PC-3 (cell line): Measurements from ENCODE around the gene METTL26. TPM values are rescaled to one million over a fixed set of nuclear protein-coding genes. Genes with fewer than 3 reads are reported as not detected.

Source experiments
- ATAC-seq: fragments of 200-7000 bp; cut with Tn5 transposase; 2 replicates; pipeline ENCODE4 v1.9.1; 2020; ENCODE audit warnings: mild to moderate bottlenecking, moderate library complexity
- BruUV-seq: library from RNA; stranded (reverse); fragments of 400-500 nt; replicated peaks from 2 replicates; lab custom pipeline; 2021; lab: Mats Ljungman, UMichigan
- CTCF ChIA-PET: fragments of 300-600 bp; sonication (Branson Sonifier 250); formaldehyde crosslinking; loops from one replicate; lab custom pipeline; 2022; ENCODE audit warnings: antibody characterized with exemption; lab: Charles Lee
- POLR2A ChIA-PET: fragments of 300-600 bp; sonication (Branson Sonifier 250); formaldehyde crosslinking; loops from one replicate; lab custom pipeline; 2022; ENCODE audit warnings: antibody characterized with exemption; ENCODE audit not compliant: unreplicated experiment; lab: Charles Lee
- DNase-seq: peaks from one replicate; pipeline ENCODE4 v3.0.0-alpha.2; 2015
- H2AFZ ChIP-seq: fragments of 300-600 bp; sonication (generic); 2 replicates; pipeline ENCODE4 v1.6.0; 2016; ENCODE audit warnings: antibody characterized with exemption, low read length
- H3F3A ChIP-seq: fragments of 300-600 bp; sonication (generic); one replicate; pipeline ENCODE4 v1.6.0; 2017; ENCODE audit warnings: antibody characterized with exemption, low read length, control low read depth, mild to moderate bottlenecking; ENCODE audit not compliant: unreplicated experiment
- H3K27ac ChIP-seq: fragments of 300-600 bp; sonication (generic); 2 replicates; pipeline ENCODE4 v1.5.1; 2016; ENCODE audit warnings: mild to moderate bottlenecking, low read length
- H3K27me3 ChIP-seq: fragments of 300-600 bp; sonication (generic); 2 replicates; pipeline ENCODE4 v1.6.1; 2016; ENCODE audit warnings: low read length, mixed read lengths
- H3K36me3 ChIP-seq: fragments of 300-600 bp; sonication (generic); 2 replicates; pipeline ENCODE4 v1.6.1; 2016; ENCODE audit warnings: low read depth, mixed run types, low read length, mixed read lengths
- H3K4me1 ChIP-seq: fragments of 300-600 bp; sonication (generic); 2 replicates; pipeline ENCODE4 v1.5.1; 2016; ENCODE audit warnings: low read length; ENCODE audit not compliant: insufficient read depth
- H3K4me2 ChIP-seq: fragments of 300-600 bp; sonication (generic); 2 replicates; pipeline ENCODE4 v1.6.0; 2016; ENCODE audit warnings: low read length
- H3K4me3 ChIP-seq: fragments of 300-600 bp; sonication (generic); 2 replicates; pipeline ENCODE4 v1.5.1; 2016; ENCODE audit warnings: mild to moderate bottlenecking, low read length, mixed read lengths
- H3K79me2 ChIP-seq: fragments of 300-600 bp; sonication (generic); 2 replicates; pipeline ENCODE4 v1.6.1; 2017; ENCODE audit warnings: low read length, mixed read lengths
- H3K9ac ChIP-seq: fragments of 300-600 bp; sonication (generic); 2 replicates; pipeline ENCODE4 v1.6.0; 2016; ENCODE audit warnings: mild to moderate bottlenecking, low read length
- H3K9me2 ChIP-seq: fragments of 300-600 bp; sonication (generic); replicated peaks from 2 replicates; pipeline ENCODE4 v1.6.1; 2016; ENCODE audit warnings: mixed run types, low read length, mixed read lengths
- H3K9me3 ChIP-seq: fragments of 300-600 bp; sonication (generic); 2 replicates; pipeline ENCODE4 v1.6.1; 2016; ENCODE audit warnings: low read length, mixed read lengths
- H4K20me1 ChIP-seq: fragments of 300-600 bp; sonication (generic); 2 replicates; pipeline ENCODE4 v1.6.1; 2016; ENCODE audit warnings: low read length, mixed read lengths
- EZH2 ChIP-seq: fragments of 300-600 bp; sonication (generic); IDR thresholded peaks from one replicate; pipeline ENCODE4 v1.6.1; 2017; ENCODE audit warnings: antibody characterized with exemption, mild to moderate bottlenecking, low read length; ENCODE audit not compliant: unreplicated experiment
- EZH2phosphoT487 ChIP-seq: fragments of 300-600 bp; sonication (generic); IDR thresholded peaks from 2 replicates; pipeline ENCODE4 v1.6.1; 2018; ENCODE audit warnings: mild to moderate bottlenecking, antibody characterized with exemption, low read length, borderline replicate concordance
- intact Hi-C: fragments of 100-400 bp; cut with micrococcal nuclease; formaldehyde crosslinking; loops from 2 replicates; pipeline ENCODE4 v1.9.0; 2023
- total RNA-seq: library from RNA; depleted of rRNA; stranded (reverse); fragments of >200 nt; gene quantifications from 2 replicates; pipeline ENCODE4 v1.2.3, GENCODE V29; 2014
- TF ChIP-seq, protein P1 (sequence below): fragments of 300-600 bp; sonication (generic); conservative IDR thresholded peaks from 2 replicates; pipeline ENCODE4 v1.5.1; 2017; ENCODE audit warnings: antibody characterized with exemption, low read depth, mild to moderate bottlenecking, low read length

Gene METTL26
- total RNA-seq, 1 experiment from 2014 or later: 179 TPM

DNA sequence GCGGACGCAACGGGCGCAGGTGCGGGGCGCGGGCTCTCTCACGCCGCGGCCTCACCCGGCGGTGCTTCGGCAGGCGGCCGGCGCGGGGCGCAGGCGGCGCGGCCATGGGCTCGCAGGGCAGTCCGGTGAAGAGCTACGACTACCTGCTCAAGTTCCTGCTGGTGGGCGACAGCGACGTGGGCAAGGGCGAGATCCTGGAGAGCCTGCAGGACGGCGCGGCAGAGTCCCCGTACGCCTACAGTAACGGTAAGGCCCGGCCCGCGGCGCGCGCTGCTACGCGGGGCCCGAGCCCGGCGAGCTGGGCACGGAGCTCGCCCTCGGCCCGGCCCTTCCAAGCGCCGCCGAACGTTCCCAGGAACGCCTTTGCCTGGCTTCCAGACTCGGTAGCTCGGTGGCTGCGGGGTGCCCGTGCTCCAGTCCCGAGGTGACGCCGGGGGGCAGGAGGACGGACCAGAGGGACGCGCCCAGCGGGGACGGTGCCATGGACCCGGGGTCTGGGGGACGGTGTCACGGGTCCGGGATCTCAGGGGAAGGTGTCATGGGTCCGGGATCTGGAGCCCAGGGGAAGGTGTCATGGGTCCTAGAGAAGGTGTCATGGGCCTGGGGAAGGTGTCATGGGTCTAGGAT lies 45.8 kb downstream of the METTL26 start:
- Histone ChIP-seq H3K79me2 (peaks cover 63% of the 10 kb centered on the region), H3K9me3 (no peaks in the 10 kb centered on the region)

DNA sequence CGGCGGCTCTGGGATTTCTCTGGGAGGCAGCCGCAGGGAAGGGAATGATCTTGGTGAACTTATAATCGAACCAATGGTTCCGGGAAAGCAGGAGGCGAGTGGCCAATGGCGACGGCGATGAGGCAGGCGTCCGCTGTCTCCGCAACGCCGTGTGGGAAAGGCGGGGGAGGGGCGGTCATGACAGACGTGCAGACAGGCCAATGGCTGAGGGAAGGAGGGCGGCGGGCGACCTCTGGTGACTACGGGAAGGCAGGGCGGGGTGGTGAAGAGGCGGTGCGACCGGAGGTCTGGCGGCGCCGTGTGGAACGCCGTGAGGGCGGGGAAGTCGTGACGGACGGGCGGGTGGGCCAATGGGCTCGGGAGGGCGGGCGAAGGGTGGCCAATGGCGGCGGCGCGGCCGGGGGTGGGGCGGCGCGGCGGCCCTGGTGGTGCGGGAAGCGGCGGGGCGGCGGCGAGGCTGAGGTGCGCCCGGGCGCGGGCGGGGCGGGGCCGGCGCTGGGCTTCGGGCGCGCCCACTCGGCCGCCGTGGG lies 46.4 kb downstream of the METTL26 start, which contains the start of gene RAB40C:
RAB40C (plus strand) TSS at position 409 of the 530 bp plus-strand sequence. CDS start 226 bp downstream, outside the sequence.
- Histone ChIP-seq H3K9me2 (no peaks in the 10 kb centered on the region), H3K36me3 (no peaks in the 10 kb centered on the region), H3K4me2 (peak within 1 kb of the TSS; percentile 97), H3K9ac (peak within 1 kb of the TSS; percentile 92), H3F3A (no peaks in the 10 kb centered on the region), H3K4me1 (peaks cover 28% of the 10 kb centered on the region), H3K27ac (peak within 1 kb of the TSS; percentile 77), H3K79me2 (peaks cover 58% of the 10 kb centered on the region), H4K20me1 (peaks cover 12% of the 10 kb centered on the region; the same call in 1 of the 2 replicates), H2AFZ (peak within 1 kb of the TSS; percentile 89), H3K9me3 (no peaks in the 10 kb centered on the region), H3K27me3 (no peaks in the 10 kb centered on the region), H3K4me3 (peak within 1 kb of the TSS; percentile 91)
- DNase-seq (peak; percentile 92), ATAC-seq (peak; percentile 79)
- no TSS peak for BruUV-seq
- intact Hi-C loops: loop anchor here (5.0 to 10.0 kb wide), 2 partner anchors 48 to 65 kb away; partner anchors contain the start of genes CAPN15 and METTL26
- POLR2A ChIA-PET: no interaction called here
- TF ChIP-seq EZH2 (no peak), EZH2phosphoT487 (no peak)
- TF ChIP-seq, protein P1, sequence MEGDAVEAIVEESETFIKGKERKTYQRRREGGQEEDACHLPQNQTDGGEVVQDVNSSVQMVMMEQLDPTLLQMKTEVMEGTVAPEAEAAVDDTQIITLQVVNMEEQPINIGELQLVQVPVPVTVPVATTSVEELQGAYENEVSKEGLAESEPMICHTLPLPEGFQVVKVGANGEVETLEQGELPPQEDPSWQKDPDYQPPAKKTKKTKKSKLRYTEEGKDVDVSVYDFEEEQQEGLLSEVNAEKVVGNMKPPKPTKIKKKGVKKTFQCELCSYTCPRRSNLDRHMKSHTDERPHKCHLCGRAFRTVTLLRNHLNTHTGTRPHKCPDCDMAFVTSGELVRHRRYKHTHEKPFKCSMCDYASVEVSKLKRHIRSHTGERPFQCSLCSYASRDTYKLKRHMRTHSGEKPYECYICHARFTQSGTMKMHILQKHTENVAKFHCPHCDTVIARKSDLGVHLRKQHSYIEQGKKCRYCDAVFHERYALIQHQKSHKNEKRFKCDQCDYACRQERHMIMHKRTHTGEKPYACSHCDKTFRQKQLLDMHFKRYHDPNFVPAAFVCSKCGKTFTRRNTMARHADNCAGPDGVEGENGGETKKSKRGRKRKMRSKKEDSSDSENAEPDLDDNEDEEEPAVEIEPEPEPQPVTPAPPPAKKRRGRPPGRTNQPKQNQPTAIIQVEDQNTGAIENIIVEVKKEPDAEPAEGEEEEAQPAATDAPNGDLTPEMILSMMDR: no peak
- CTCF ChIA-PET: interaction anchor here (0.6 to 1.2 kb wide), 2 partner anchors 47 to 71 kb away, joined by 3 read pairs; partner anchors contain the start of gene METTL26

More for the DNA sequence above, 45.8 kb downstream of the METTL26 start:
- Histone ChIP-seq H3K4me2 (peak overlapping the region; percentile 97), H3K9ac (peak overlapping the region; percentile 69), H3K36me3 (no peaks in the 10 kb centered on the region), H3K9me2 (no peaks in the 10 kb centered on the region), H2AFZ (peak overlapping the region; percentile 57; the same call in 1 of the 2 replicates), H4K20me1 (peaks cover 12% of the 10 kb centered on the region; the same call in 1 of the 2 replicates), H3K27ac (no peak overlapping the region), H3K4me3 (peak overlapping the region; percentile 91), H3K27me3 (no peaks in the 10 kb centered on the region), H3F3A (no peaks in the 10 kb centered on the region), H3K4me1 (peaks cover 28% of the 10 kb centered on the region)
- DNase-seq (peak; percentile 23), ATAC-seq (peak; percentile 1; the same call in 1 of the 2 replicates)
- ChIA-PET POLR2A (no interaction called here), CTCF (interaction anchor here (0.6 to 1.2 kb wide), 2 partner anchors 46 to 71 kb away, joined by 3 read pairs; partner anchors contain the start of gene METTL26)
- intact Hi-C loops: no loop called here
- BruUV-seq: no TSS peak
- TF ChIP-seq EZH2phosphoT487 (no peak), EZH2 (no peak)
- TF ChIP-seq, protein P1: no peak
